AG09309 (cell line): ENCODE data around the gene PRELID2.
A peak's percentile ranks its signal among the peaks of the same experiment; 100 is the strongest.

ENCODE experiments used
- DNase-seq: peaks from one replicate; pipeline ENCODE4 v3.0.0-alpha.2; 2010; ENCODE audit warnings: low read depth
- H3K4me3 ChIP-seq: 2 replicates; pipeline ENCODE4 v1.5.1; 2011; ENCODE audit warnings: mild to moderate bottlenecking, low read depth, low read length, moderate library complexity; ENCODE audit not compliant: control insufficient read depth
- TF ChIP-seq, protein P1 (sequence below): IDR thresholded peaks from 2 replicates; pipeline ENCODE4 v1.5.1; 2011; ENCODE audit warnings: mild to moderate bottlenecking, low read depth, low read length, inconsistent platforms; ENCODE audit not compliant: insufficient read depth, control insufficient read depth; ENCODE audit errors: missing control alignments

Gene PRELID2

DNA sequence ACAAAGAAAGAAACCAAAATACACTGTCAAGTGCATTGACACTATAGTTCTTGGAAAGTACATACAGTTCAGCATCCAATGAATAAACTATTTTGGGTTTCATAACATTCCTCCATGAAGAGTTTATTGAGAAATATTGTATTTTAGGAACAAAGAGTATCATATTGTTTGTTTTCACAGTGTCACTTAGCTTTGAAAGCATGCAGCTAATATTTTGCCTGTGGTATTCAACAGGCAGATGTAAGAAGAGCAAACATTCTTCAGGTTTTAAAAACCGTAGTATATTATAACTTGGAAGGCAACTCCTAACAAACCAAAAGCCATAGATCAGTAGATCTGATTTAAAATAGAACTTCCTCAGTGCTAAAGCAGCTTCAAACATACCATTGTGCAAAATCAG is 4.5 kb downstream of the PRELID2 start:
- no peak overlapping the region for H3K4me3 ChIP-seq
- DNase-seq: peak; percentile 25
- TF ChIP-seq, protein P1, sequence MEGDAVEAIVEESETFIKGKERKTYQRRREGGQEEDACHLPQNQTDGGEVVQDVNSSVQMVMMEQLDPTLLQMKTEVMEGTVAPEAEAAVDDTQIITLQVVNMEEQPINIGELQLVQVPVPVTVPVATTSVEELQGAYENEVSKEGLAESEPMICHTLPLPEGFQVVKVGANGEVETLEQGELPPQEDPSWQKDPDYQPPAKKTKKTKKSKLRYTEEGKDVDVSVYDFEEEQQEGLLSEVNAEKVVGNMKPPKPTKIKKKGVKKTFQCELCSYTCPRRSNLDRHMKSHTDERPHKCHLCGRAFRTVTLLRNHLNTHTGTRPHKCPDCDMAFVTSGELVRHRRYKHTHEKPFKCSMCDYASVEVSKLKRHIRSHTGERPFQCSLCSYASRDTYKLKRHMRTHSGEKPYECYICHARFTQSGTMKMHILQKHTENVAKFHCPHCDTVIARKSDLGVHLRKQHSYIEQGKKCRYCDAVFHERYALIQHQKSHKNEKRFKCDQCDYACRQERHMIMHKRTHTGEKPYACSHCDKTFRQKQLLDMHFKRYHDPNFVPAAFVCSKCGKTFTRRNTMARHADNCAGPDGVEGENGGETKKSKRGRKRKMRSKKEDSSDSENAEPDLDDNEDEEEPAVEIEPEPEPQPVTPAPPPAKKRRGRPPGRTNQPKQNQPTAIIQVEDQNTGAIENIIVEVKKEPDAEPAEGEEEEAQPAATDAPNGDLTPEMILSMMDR: no peak

DNA sequence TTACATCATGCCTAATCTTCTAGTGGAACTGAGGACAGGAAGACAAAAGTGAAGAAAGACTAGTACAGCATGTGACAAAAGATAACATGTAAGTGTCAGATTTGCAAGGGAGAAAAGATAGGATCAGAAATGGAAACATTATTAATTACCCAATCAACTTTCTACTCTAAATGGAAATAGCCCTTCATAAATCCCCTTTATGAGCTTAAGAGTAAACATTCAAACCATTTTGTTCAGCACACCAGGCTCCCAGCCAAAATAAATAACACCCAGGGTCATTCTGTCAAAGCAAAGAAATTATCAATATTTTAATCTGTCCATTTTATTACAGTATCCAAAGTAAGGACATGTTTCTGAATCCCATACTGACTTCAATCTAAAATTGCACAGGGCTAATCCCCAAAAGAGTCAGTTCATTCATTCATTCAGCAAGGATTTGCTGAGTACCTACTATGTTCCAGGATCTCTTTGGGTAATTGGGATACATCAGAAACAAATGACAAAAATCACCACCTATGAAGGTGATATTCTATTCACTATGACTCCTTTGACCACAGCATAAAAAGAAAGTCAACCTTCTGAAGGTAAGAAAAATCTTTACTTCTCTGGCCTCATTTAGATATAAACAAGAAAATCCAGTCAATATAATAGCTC is 5.3 kb downstream of the PRELID2 start:
- DNase-seq: no peak
- no peak overlapping the region for H3K4me3 ChIP-seq
- TF ChIP-seq, protein P1: no peak

DNA sequence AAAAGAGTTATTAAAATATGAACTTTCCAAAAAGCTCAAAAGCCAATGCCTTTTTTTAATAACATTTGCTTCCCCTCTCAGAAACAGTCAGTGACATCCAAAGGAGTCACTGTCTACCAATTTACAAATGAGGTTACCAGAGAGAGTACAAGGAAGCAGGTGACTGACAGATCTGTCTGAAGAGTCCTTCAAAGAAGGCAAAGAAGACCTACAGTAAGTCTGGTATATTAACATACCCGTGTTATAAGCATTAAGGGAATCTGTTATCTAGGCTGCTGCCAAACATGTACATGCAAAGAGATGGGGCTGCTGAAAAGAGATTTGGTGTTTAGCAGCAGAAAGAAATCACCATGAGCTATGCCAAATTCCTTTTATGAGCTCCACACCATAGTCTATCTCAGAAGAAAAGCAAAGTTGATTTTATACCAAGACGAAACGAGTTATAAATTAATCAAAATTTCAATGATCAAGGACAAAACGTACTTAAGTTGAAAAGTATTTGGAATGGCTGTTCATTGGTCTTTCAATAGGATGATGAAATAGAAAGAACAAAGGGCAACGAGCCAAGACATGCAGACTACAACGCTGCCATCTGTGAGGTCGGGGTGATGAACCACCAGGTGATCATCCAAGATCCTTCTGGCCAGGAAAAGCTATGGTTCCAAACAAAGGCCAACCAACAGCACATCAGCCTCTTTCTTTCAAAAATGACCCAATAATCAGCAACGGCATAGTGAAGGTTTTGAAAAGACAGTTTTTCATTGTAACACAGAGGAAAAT is 8.1 kb downstream of the PRELID2 start:
- TF ChIP-seq, protein P1: no peak
- no peak for DNase-seq
- H3K4me3 ChIP-seq: no peak overlapping the region

- no peak overlapping the region for H3K4me3 ChIP-seq
- TF ChIP-seq, protein P1: peak; percentile 73
- no peak for DNase-seq
Measured at GRCh38 chr5:145825751-145826180, 9.4 kb downstream of the PRELID2 start.

GRCh38 chr5:145824040-145824439 is 11.1 kb downstream of the PRELID2 start:
- H3K4me3 ChIP-seq: no peak overlapping the region
- no peak for DNase-seq

GRCh38 chr5:145818604-145819003 is 16.5 kb downstream of the PRELID2 start:
- H3K4me3 ChIP-seq: no peak overlapping the region
- TF ChIP-seq, protein P1: no peak
- DNase-seq: no peak

More at GRCh38 chr5:145824040-145824439, 11.1 kb downstream of the PRELID2 start:
- TF ChIP-seq, protein P1: no peak
